Heart left ventricle (tissue), 13 donors: ENCODE results near the gene C1QL1.

ENCODE experiments used
- CTCF ChIP-seq, 12 donors: fragments of 200-600 bp; sonication (generic) in 4 of 12; IDR thresholded peaks; one replicate each; pipeline versions ENCODE4 v1.5.0 to v1.8.0; 2018 to 2022; ENCODE audit warnings: antibody characterized with exemption in 12 of 12, mild to moderate bottlenecking in 5 of 12
- POLR2A ChIP-seq, 2 donors: fragments of 450-650 bp; IDR thresholded peaks; one replicate each; pipeline ENCODE4 v1.6.1; 2017; ENCODE audit warnings: antibody characterized with exemption in 2 of 2, mild to moderate bottlenecking in 2 of 2, moderate library complexity in 2 of 2
- donor health status: ischemic (EF 13 %, LVEDD 7.1; RV severe dilation, severe dysfunction).
- donor health status: DM: no; HTN: yes; CAD: no.
- donor health status: DM: no; HTN: no; CAD: no.
- donor health status: ischemic (EF 25% LVEDD 6.9; RV normal size, moderate dysfunction).
- donor health status: ischemic (EF 25% LVEDD 5.7; RV mildly dilated, moderate dysfunction).
- donor health status: ischemic (EF 35%, LVEDD 5.7; RV mildly dilated, moderate dysfunction).
- donor health status: nonischemic (EF 11% LVEDD 7.7; RV severe dilation, severe dysfunction).
- donor health status: DM: yes; HTN: yes; CAD: no.
- donor health status: PGD.
- donor health status: ischemic (EF 29% LVEDD 5.4; RV normal size, mild dysfunction).
- donor health status: nonischemic (EF 23%, LVEDD 6.1; RV moderate dilation, normal function).

- TF ChIP-seq CTCF (IDR thresholded peaks at IDR 0.05) (no peak), POLR2A (IDR thresholded peaks at IDR 0.05) (no peak)
Measured at GRCh38 chr17:45016237-45016636, 48.1 kb upstream of the C1QL1 start.
